ENCODE data around the gene RTEL1.

- TF ChIP-seq POLR2AphosphoS5 (IDR thresholded peaks at IDR 0.05; ENCODE audit: borderline replicate concordance, low read depth, low read length) (no peak), EZH2 (IDR thresholded peaks at IDR 0.05) (no peak), FOXP2 (optimal IDR thresholded peaks at IDR 0.05; ENCODE audit: control extremely low read depth, extremely low read length, insufficient read depth) (no peak)
These were observed 18.8 kb upstream of the RTEL1 start for GRCh38 chr20:63639093-63639975.
